HG02973 (cell line): ENCODE results near the gene EXOC3L2.

ENCODE experiments used
- ATAC-seq: cut with Tn5 transposase; IDR thresholded peaks from one replicate; pipeline ENCODE4 v1.9.1; 2021; ENCODE audit warnings: moderate library complexity; ENCODE audit not compliant: unreplicated experiment

Gene EXOC3L2

GRCh38 chr19:45182758-45183157 lies 62.4 kb downstream of the EXOC3L2 start:
- ATAC-seq, result no peak

- ATAC-seq, result no peak
These were observed 64.3 kb downstream of the EXOC3L2 start for GRCh38 chr19:45180936-45181335.

GRCh38 chr19:45179892-45180370 lies 65.3 kb downstream of the EXOC3L2 start:
- ATAC-seq, result no peak

GRCh38 chr19:45179072-45179891 lies 65.9 kb downstream of the EXOC3L2 start:
- no peak for ATAC-seq

GRCh38 chr19:45178262-45179071 lies 66.7 kb downstream of the EXOC3L2 start, which contains the start of gene BLOC1S3:
TSS of gene BLOC1S3 (plus strand) at chr19:45178784. CDS start at chr19:45179297, 513 bp downstream.
- peak; percentile 80 for ATAC-seq

- peak; percentile 5 for ATAC-seq
These were observed 67.4 kb downstream of the EXOC3L2 start, which contains the start of gene TRAPPC6A for GRCh38 chr19:45177817-45178261. TSS of gene TRAPPC6A (minus strand) at chr19:45178237. CDS start at chr19:45178218, 19 bp downstream.

- no peak for ATAC-seq
These were observed 69.5 kb downstream of the EXOC3L2 start for GRCh38 chr19:45175515-45176345.

GRCh38 chr19:45173816-45174215 lies 71.4 kb downstream of the EXOC3L2 start:
- ATAC-seq, result no peak

GRCh38 chr19:45172611-45173208 lies 72.5 kb downstream of the EXOC3L2 start:
- no peak for ATAC-seq

GRCh38 chr19:45172173-45172572 lies 73.0 kb downstream of the EXOC3L2 start:
- no peak for ATAC-seq

- ATAC-seq, result no peak
These were observed 74.0 kb downstream of the EXOC3L2 start for GRCh38 chr19:45171211-45171623.

- no peak for ATAC-seq
These were observed 74.8 kb downstream of the EXOC3L2 start for GRCh38 chr19:45170146-45171106.

- ATAC-seq, result no peak
These were observed 75.6 kb downstream of the EXOC3L2 start for GRCh38 chr19:45169602-45170001.

- ATAC-seq, result no peak
These were observed 76.3 kb downstream of the EXOC3L2 start for GRCh38 chr19:45168767-45169351.

- ATAC-seq, result no peak
These were observed 78.4 kb downstream of the EXOC3L2 start for GRCh38 chr19:45166723-45167252.

- ATAC-seq, result peak; percentile 61
These were observed 80.5 kb downstream of the EXOC3L2 start for GRCh38 chr19:45164577-45165335.

- peak; percentile 9 for ATAC-seq
These were observed 81.3 kb downstream of the EXOC3L2 start for GRCh38 chr19:45163751-45164460.
